ENCODE measurements around the gene SORL1. TPM values are rescaled to one million over a fixed set of nuclear protein-coding genes. Genes with fewer than 3 reads are reported as not detected.

Gene SORL1
- polyA plus RNA-seq, 1 donor = 31.0 TPM

- DNase-seq = no peak
- WGBS (ENCODE audit: insufficient coverage, low lambda C conversion rate) = 42% methylated on average over 2 of the region's 9 CpGs
- Histone ChIP-seq H3K4me1 (ENCODE audit: control insufficient read depth, insufficient read depth, low read length) (no peaks in the 10 kb centered on the region), H3K4me3 (ENCODE audit: low read length) (no peak overlapping the region), H3K27me3 (ENCODE audit: control insufficient read depth, insufficient read depth, low read length) (no peaks in the 10 kb centered on the region), H3K9me3 (ENCODE audit: control insufficient read depth, low read depth, low read length) (no peaks in the 10 kb centered on the region), H3K27ac (ENCODE audit: low read length) (no peak overlapping the region), H3K36me3 (ENCODE audit: control insufficient read depth, insufficient read depth, low read length) (no peaks in the 10 kb centered on the region)
Observed at GRCh38 chr11:121643479-121644186, 191.5 kb downstream of the SORL1 start.

GRCh38 chr11:121644187-121644512 is 192.0 kb downstream of the SORL1 start:
- no peaks in the 10 kb centered on the region for H3K9me3 ChIP-seq (ENCODE audit: control insufficient read depth, low read depth, low read length)
- H3K4me1 ChIP-seq (ENCODE audit: control insufficient read depth, insufficient read depth, low read length) = no peaks in the 10 kb centered on the region
- H3K4me3 ChIP-seq (ENCODE audit: low read length) = no peak overlapping the region
- WGBS (ENCODE audit: insufficient coverage, low lambda C conversion rate) = no CpG with 5 or more reads among the region's 4 CpGs
- no peak for DNase-seq
- H3K36me3 ChIP-seq (ENCODE audit: control insufficient read depth, insufficient read depth, low read length) = no peaks in the 10 kb centered on the region
- no peaks in the 10 kb centered on the region for H3K27me3 ChIP-seq (ENCODE audit: control insufficient read depth, insufficient read depth, low read length)
- no peak overlapping the region for H3K27ac ChIP-seq (ENCODE audit: low read length)

GRCh38 chr11:121645001-121645400 is 192.9 kb downstream of the SORL1 start:
- Histone ChIP-seq H3K36me3 (ENCODE audit: control insufficient read depth, insufficient read depth, low read length) (no peaks in the 10 kb centered on the region), H3K27ac (ENCODE audit: low read length) (no peak overlapping the region), H3K4me1 (ENCODE audit: control insufficient read depth, insufficient read depth, low read length) (no peaks in the 10 kb centered on the region), H3K27me3 (ENCODE audit: control insufficient read depth, insufficient read depth, low read length) (no peaks in the 10 kb centered on the region), H3K9me3 (ENCODE audit: control insufficient read depth, low read depth, low read length) (no peaks in the 10 kb centered on the region), H3K4me3 (ENCODE audit: low read length) (no peak overlapping the region)
- no CpG with 5 or more reads among the region's 2 CpGs for WGBS (ENCODE audit: insufficient coverage, low lambda C conversion rate)
- DNase-seq = no peak

GRCh38 chr11:121645596-121645995 is 193.5 kb downstream of the SORL1 start:
- no peaks in the 10 kb centered on the region for H3K9me3 ChIP-seq (ENCODE audit: control insufficient read depth, low read depth, low read length)
- H3K4me1 ChIP-seq (ENCODE audit: control insufficient read depth, insufficient read depth, low read length) = no peaks in the 10 kb centered on the region
- no CpG with 5 or more reads among the region's 1 CpG for WGBS (ENCODE audit: insufficient coverage, low lambda C conversion rate)
- no peaks in the 10 kb centered on the region for H3K36me3 ChIP-seq (ENCODE audit: control insufficient read depth, insufficient read depth, low read length)
- no peak overlapping the region for H3K4me3 ChIP-seq (ENCODE audit: low read length)
- H3K27ac ChIP-seq (ENCODE audit: low read length) = no peak overlapping the region
- no peaks in the 10 kb centered on the region for H3K27me3 ChIP-seq (ENCODE audit: control insufficient read depth, insufficient read depth, low read length)
- no peak for DNase-seq

- WGBS (ENCODE audit: insufficient coverage, low lambda C conversion rate) = 100% methylated on average over 1 of the region's 4 CpGs
- H3K36me3 ChIP-seq (ENCODE audit: control insufficient read depth, insufficient read depth, low read length) = no peaks in the 10 kb centered on the region
- DNase-seq = no peak
- no peak overlapping the region for H3K4me3 ChIP-seq (ENCODE audit: low read length)
- H3K27me3 ChIP-seq (ENCODE audit: control insufficient read depth, insufficient read depth, low read length) = peaks cover 3% of the 10 kb centered on the region
- no peak overlapping the region for H3K27ac ChIP-seq (ENCODE audit: low read length)
- no peaks in the 10 kb centered on the region for H3K4me1 ChIP-seq (ENCODE audit: control insufficient read depth, insufficient read depth, low read length)
- H3K9me3 ChIP-seq (ENCODE audit: control insufficient read depth, low read depth, low read length) = no peaks in the 10 kb centered on the region
Observed at GRCh38 chr11:121648306-121648705, 196.2 kb downstream of the SORL1 start.

GRCh38 chr11:121649798-121650197 is 197.7 kb downstream of the SORL1 start:
- peak in 1 of 2 donors; percentile 19 for DNase-seq
- no peaks in the 10 kb centered on the region for H3K4me1 ChIP-seq (ENCODE audit: control insufficient read depth, insufficient read depth, low read length)
- no CpG with 5 or more reads among the region's 6 CpGs for WGBS (ENCODE audit: insufficient coverage, low lambda C conversion rate)
- no peak overlapping the region for H3K4me3 ChIP-seq (ENCODE audit: low read length)
- no peak overlapping the region for H3K27ac ChIP-seq (ENCODE audit: low read length)
- H3K9me3 ChIP-seq (ENCODE audit: control insufficient read depth, low read depth, low read length) = no peaks in the 10 kb centered on the region
- no peaks in the 10 kb centered on the region for H3K36me3 ChIP-seq (ENCODE audit: control insufficient read depth, insufficient read depth, low read length)
- H3K27me3 ChIP-seq (ENCODE audit: control insufficient read depth, insufficient read depth, low read length) = peaks cover 13% of the 10 kb centered on the region

GRCh38 chr11:121650351-121651256 is 198.5 kb downstream of the SORL1 start:
- Histone ChIP-seq H3K4me1 (ENCODE audit: control insufficient read depth, insufficient read depth, low read length) (no peaks in the 10 kb centered on the region), H3K9me3 (ENCODE audit: control insufficient read depth, low read depth, low read length) (no peaks in the 10 kb centered on the region), H3K27me3 (ENCODE audit: control insufficient read depth, insufficient read depth, low read length) (peaks cover 16% of the 10 kb centered on the region), H3K27ac (ENCODE audit: low read length) (no peak overlapping the region), H3K36me3 (ENCODE audit: control insufficient read depth, insufficient read depth, low read length) (no peaks in the 10 kb centered on the region), H3K4me3 (ENCODE audit: low read length) (no peak overlapping the region)
- WGBS (ENCODE audit: insufficient coverage, low lambda C conversion rate) = 93% methylated on average over 2 of the region's 12 CpGs
- no peak for DNase-seq

GRCh38 chr11:121651257-121651605 is 199.1 kb downstream of the SORL1 start:
- Histone ChIP-seq H3K27ac (ENCODE audit: low read length) (no peak overlapping the region), H3K36me3 (ENCODE audit: control insufficient read depth, insufficient read depth, low read length) (no peaks in the 10 kb centered on the region), H3K27me3 (ENCODE audit: control insufficient read depth, insufficient read depth, low read length) (peaks cover 16% of the 10 kb centered on the region), H3K4me1 (ENCODE audit: control insufficient read depth, insufficient read depth, low read length) (peaks cover 2% of the 10 kb centered on the region), H3K4me3 (ENCODE audit: low read length) (no peak overlapping the region), H3K9me3 (ENCODE audit: control insufficient read depth, low read depth, low read length) (no peaks in the 10 kb centered on the region)
- DNase-seq = no peak
- no CpG with 5 or more reads among the region's 2 CpGs for WGBS (ENCODE audit: insufficient coverage, low lambda C conversion rate)

DNA sequence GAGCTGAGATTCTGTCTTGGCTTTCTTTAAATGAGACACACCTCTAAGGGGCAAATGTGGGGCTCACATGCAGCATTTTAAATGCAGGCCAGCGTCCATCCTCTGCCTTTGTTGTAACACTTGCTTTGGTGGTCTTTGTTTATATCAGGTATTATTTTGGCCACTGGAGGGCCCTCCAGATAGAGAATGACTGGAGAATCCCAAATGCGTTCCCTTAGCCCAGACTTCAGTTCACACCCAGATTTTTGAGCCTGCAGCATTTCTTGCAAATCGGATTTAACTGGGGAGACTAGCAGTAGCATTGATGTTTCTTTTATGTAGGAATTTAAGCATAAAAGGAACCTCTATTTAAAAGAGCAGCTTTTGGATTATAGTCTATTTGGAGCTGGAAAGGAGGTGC is 200.9 kb downstream of the SORL1 start:
- Histone ChIP-seq H3K4me1 (ENCODE audit: control insufficient read depth, insufficient read depth, low read length) (peaks cover 11% of the 10 kb centered on the region), H3K4me3 (ENCODE audit: low read length) (no peak overlapping the region), H3K36me3 (ENCODE audit: control insufficient read depth, insufficient read depth, low read length) (no peaks in the 10 kb centered on the region), H3K9me3 (ENCODE audit: control insufficient read depth, low read depth, low read length) (no peaks in the 10 kb centered on the region), H3K27me3 (ENCODE audit: control insufficient read depth, insufficient read depth, low read length) (peaks cover 16% of the 10 kb centered on the region), H3K27ac (ENCODE audit: low read length) (no peak overlapping the region)
- DNase-seq = no peak
- 30% methylated on average over 2 of the region's 3 CpGs for WGBS (ENCODE audit: insufficient coverage, low lambda C conversion rate)

DNA sequence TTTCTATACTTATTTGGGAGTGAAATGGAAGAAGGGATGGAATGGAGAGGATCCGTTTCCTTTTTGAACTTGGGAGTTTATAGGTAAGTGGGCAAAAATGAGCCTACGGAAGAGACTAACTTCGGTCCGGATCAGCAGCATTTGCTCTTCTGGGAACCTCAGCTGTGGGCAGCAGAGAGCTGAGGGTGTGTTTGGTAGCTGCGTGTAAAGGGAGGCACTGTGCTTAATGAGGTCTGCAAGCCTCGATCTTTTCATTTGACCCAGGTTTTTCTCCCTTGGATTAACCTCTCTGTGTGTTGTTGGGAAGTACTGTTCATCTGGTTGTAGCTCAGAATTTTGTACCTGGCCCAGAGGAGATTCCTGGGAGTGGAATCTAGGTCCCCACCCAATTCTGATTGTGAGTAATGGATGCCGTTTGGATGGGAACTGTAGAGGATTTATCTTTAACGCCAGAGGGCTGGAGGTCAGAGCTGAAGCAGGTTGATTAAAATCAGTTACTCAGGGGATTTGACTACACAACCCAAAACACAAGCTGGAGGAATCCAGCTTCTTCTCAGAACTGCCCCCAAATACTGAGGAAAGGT is 202.2 kb downstream of the SORL1 start:
- H3K36me3 ChIP-seq (ENCODE audit: control insufficient read depth, insufficient read depth, low read length) = no peaks in the 10 kb centered on the region
- H3K4me3 ChIP-seq (ENCODE audit: low read length) = no peak overlapping the region
- H3K27me3 ChIP-seq (ENCODE audit: control insufficient read depth, insufficient read depth, low read length) = peaks cover 16% of the 10 kb centered on the region
- no peak overlapping the region for H3K27ac ChIP-seq (ENCODE audit: low read length)
- no CpG with 5 or more reads among the region's 8 CpGs for WGBS (ENCODE audit: insufficient coverage, low lambda C conversion rate)
- no peak for DNase-seq
- H3K4me1 ChIP-seq (ENCODE audit: control insufficient read depth, insufficient read depth, low read length) = peaks cover 11% of the 10 kb centered on the region
- no peaks in the 10 kb centered on the region for H3K9me3 ChIP-seq (ENCODE audit: control insufficient read depth, low read depth, low read length)

Measured in large intestine (tissue), 3 donors.